Measurements from ENCODE around the gene TNFRSF21. TPM values are rescaled to one million over a fixed set of nuclear protein-coding genes. Genes with fewer than 3 reads are reported as not detected.

Gene TNFRSF21
- total and polyA plus RNA-seq, 2 donors (not counting 1 experiment from before 2014, with no cell fraction given) = 0.43 to 1.2 TPM

- Histone ChIP-seq H3K79me2 (ENCODE audit: control insufficient read depth, insufficient read depth, low read length) (no peaks in the 10 kb centered on the region), H3K36me3 (replicated peaks in 1 of 2; ENCODE audit: control extremely low read depth in 1 of 2, control insufficient read depth in 1 of 2, extremely low read depth in 1 of 2, insufficient read depth in 2 of 2, low read length in 1 of 2) (no peaks in the 10 kb centered on the region), H3K27ac (ENCODE audit: low read length in 2 of 2) (no peak overlapping the region), H2AFZ (ENCODE audit: insufficient read depth, low read depth, low read length, poor library complexity, severe bottlenecking) (no peak overlapping the region), H3K4me3 (ENCODE audit: control extremely low read depth in 1 of 5, extremely low read depth in 1 of 5, insufficient read depth in 1 of 5, low read depth in 2 of 5, low read length in 4 of 5) (no peak overlapping the region), H3K4me1 (ENCODE audit: control insufficient read depth in 2 of 2, insufficient read depth in 2 of 2, low read length in 2 of 2) (peaks cover 7 to 8% of the 10 kb centered on the region in 2 donors), H3K4me2 (replicated peaks; ENCODE audit: low read depth, low read length, poor library complexity, severe bottlenecking) (no peak overlapping the region), H3K27me3 (replicated peaks in 1 of 4; ENCODE audit: control extremely low read depth in 1 of 4, control insufficient read depth in 3 of 4, insufficient read depth in 4 of 4, low read length in 3 of 4) (no peaks in the 10 kb centered on the region), H3K9ac (ENCODE audit: low read length) (no peak overlapping the region), H4K20me1 (ENCODE audit: control insufficient read depth, insufficient read depth, low read length, poor library complexity, severe bottlenecking) (no peaks in the 10 kb centered on the region), H3K9me3 (ENCODE audit: control extremely low read depth in 1 of 3, control insufficient read depth in 2 of 3, insufficient read depth in 1 of 3, low read length in 2 of 3) (no peaks in the 10 kb centered on the region)
- no peak overlapping the region for H3K4me3 Mint-ChIP-seq
- WGBS (ENCODE audit: insufficient coverage) = 56% methylated on average over 1 of the region's 2 CpGs
- TF ChIP-seq EZH2 (IDR thresholded peaks at IDR 0.05; ENCODE audit: borderline replicate concordance, insufficient read depth, low read depth, low read length, poor library complexity, severe bottlenecking) (no peak), CTCF (IDR thresholded peaks at IDR 0.05) (no peak)
- peaks cover 8% of the 10 kb centered on the region for H3K4me1 Mint-ChIP-seq
- no peak overlapping the region for H3K27ac Mint-ChIP-seq
- CTCF ChIA-PET = no interaction called here
- DNase-seq (no peak), ATAC-seq (ENCODE audit: low read depth) (no peak)
- POLR2A ChIA-PET = no interaction called here
- H3K27me3 Mint-ChIP-seq = peaks cover 7% of the 10 kb centered on the region
- intact Hi-C loops (cut with micrococcal nuclease) = no loop called here
- H3K9me3 Mint-ChIP-seq (ENCODE audit: insufficient read depth) = no peaks in the 10 kb centered on the region
Observed at GRCh38 chr6:47352966-47353365, 43.3 kb upstream of the TNFRSF21 start.

GRCh38 chr6:47352194-47352920, 42.7 kb upstream of the TNFRSF21 start:
- no peak overlapping the region for H3K4me3 Mint-ChIP-seq
- no peak overlapping the region for H3K27ac ChIP-seq (ENCODE audit: low read length in 2 of 2)
- no peaks in the 10 kb centered on the region for H3K9me3 ChIP-seq (ENCODE audit: control extremely low read depth in 1 of 3, control insufficient read depth in 2 of 3, insufficient read depth in 1 of 3, low read length in 2 of 3)
- no peak overlapping the region for H3K9ac ChIP-seq (ENCODE audit: low read length)
- no peaks in the 10 kb centered on the region for H4K20me1 ChIP-seq (ENCODE audit: control insufficient read depth, insufficient read depth, low read length, poor library complexity, severe bottlenecking)
- intact Hi-C loops (cut with micrococcal nuclease) = no loop called here
- H3K4me2 ChIP-seq (replicated peaks; ENCODE audit: low read depth, low read length, poor library complexity, severe bottlenecking) = no peak overlapping the region
- H3K36me3 ChIP-seq (replicated peaks in 1 of 2; ENCODE audit: control extremely low read depth in 1 of 2, control insufficient read depth in 1 of 2, extremely low read depth in 1 of 2, insufficient read depth in 2 of 2, low read length in 1 of 2) = no peaks in the 10 kb centered on the region
- DNase-seq = no peak
- no peaks in the 10 kb centered on the region for H3K9me3 Mint-ChIP-seq (ENCODE audit: insufficient read depth)
- no CpG with 5 or more reads among the region's 5 CpGs for WGBS (ENCODE audit: insufficient coverage)
- no peak for TF ChIP-seq EZH2 (IDR thresholded peaks at IDR 0.05; ENCODE audit: borderline replicate concordance, insufficient read depth, low read depth, low read length, poor library complexity, severe bottlenecking)
- no peak for TF ChIP-seq CTCF (IDR thresholded peaks at IDR 0.05)
- no peaks in the 10 kb centered on the region for H3K27me3 ChIP-seq (replicated peaks in 1 of 4; ENCODE audit: control extremely low read depth in 1 of 4, control insufficient read depth in 3 of 4, insufficient read depth in 4 of 4, low read length in 3 of 4)
- peaks cover 1 to 2% of the 10 kb centered on the region in 2 donors for H3K4me1 ChIP-seq (ENCODE audit: control insufficient read depth in 2 of 2, insufficient read depth in 2 of 2, low read length in 2 of 2)
- ChIA-PET CTCF (no interaction called here), POLR2A (no interaction called here)
- no peak overlapping the region for H2AFZ ChIP-seq (ENCODE audit: insufficient read depth, low read depth, low read length, poor library complexity, severe bottlenecking)
- H3K4me1 Mint-ChIP-seq = peaks cover 2% of the 10 kb centered on the region
- peaks cover 7% of the 10 kb centered on the region for H3K27me3 Mint-ChIP-seq
- no peaks in the 10 kb centered on the region for H3K79me2 ChIP-seq (ENCODE audit: control insufficient read depth, insufficient read depth, low read length)
- ATAC-seq (ENCODE audit: low read depth) = no peak
- no peak overlapping the region for H3K27ac Mint-ChIP-seq
- H3K4me3 ChIP-seq (ENCODE audit: control extremely low read depth in 1 of 5, extremely low read depth in 1 of 5, insufficient read depth in 1 of 5, low read depth in 2 of 5, low read length in 4 of 5) = no peak overlapping the region
